NCI-H2196 (cell line): Measurements from ENCODE around the gene GTPBP4.

ENCODE experiments used
- DNase-seq: peaks from one replicate; lab custom pipeline; 2025; ENCODE audit not compliant: unreplicated experiment; lab: John Stamatoyannopoulos, UW

The GTPBP4 gene

GRCh38 chr10:966466-967235, 21.6 kb upstream of the GTPBP4 start:
- DNase-seq: no peak

- no peak for DNase-seq
These were observed 19.6 kb upstream of the GTPBP4 start for GRCh38 chr10:968546-969199.

GRCh38 chr10:969473-970150, 18.6 kb upstream of the GTPBP4 start:
- DNase-seq: no peak

- DNase-seq: peak; percentile 69
These were observed 17.7 kb upstream of the GTPBP4 start for GRCh38 chr10:970311-971149.

- no peak for DNase-seq
These were observed 17.1 kb upstream of the GTPBP4 start for GRCh38 chr10:971150-971542.

- no peak for DNase-seq
These were observed 16.6 kb upstream of the GTPBP4 start for GRCh38 chr10:971613-972012.

- DNase-seq: no peak
These were observed 15.5 kb upstream of the GTPBP4 start for GRCh38 chr10:972763-973162.

GRCh38 chr10:974038-974784, 14.0 kb upstream of the GTPBP4 start:
- DNase-seq: no peak

GRCh38 chr10:974785-975074, 13.5 kb upstream of the GTPBP4 start:
- no peak for DNase-seq

- no peak for DNase-seq
These were observed 11.9 kb upstream of the GTPBP4 start for GRCh38 chr10:976316-976715.

- no peak for DNase-seq
These were observed 9.3 kb upstream of the GTPBP4 start for GRCh38 chr10:978826-979421.

GRCh38 chr10:980468-981093, 7.7 kb upstream of the GTPBP4 start:
- no peak for DNase-seq

GRCh38 chr10:983401-983800, 4.8 kb upstream of the GTPBP4 start:
- no peak for DNase-seq

- no peak for DNase-seq
These were observed 4.1 kb upstream of the GTPBP4 start for GRCh38 chr10:983971-984655.

GRCh38 chr10:985361-985760, 2.9 kb upstream of the GTPBP4 start:
- no peak for DNase-seq

- DNase-seq: peak; percentile 55
These were observed 2.0 kb upstream of the GTPBP4 start for GRCh38 chr10:986137-986825.

GRCh38 chr10:986881-987619, 1.2 kb upstream of the GTPBP4 start:
- DNase-seq: no peak

- DNase-seq: no peak
These were observed 689 bp upstream of the GTPBP4 start for GRCh38 chr10:987620-987869.
